GM19452 (cell line): Measurements from ENCODE around the gene ILK.

Source experiments
- ATAC-seq: cut with Tn5 transposase; IDR thresholded peaks from one replicate; pipeline ENCODE4 v1.9.1; 2021; ENCODE audit not compliant: unreplicated experiment

ILK gene

GRCh38 chr11:6619004-6619745, 15.6 kb downstream of the ILK start, which contains the start of gene TPP1:
Gene TPP1, minus strand, starts transcription at chr11:6619422. Its CDS starts 22 bp downstream, at chr11:6619400.
- peak; percentile 99 for ATAC-seq

GRCh38 chr11:6620636-6621035, 17.1 kb downstream of the ILK start:
- no peak for ATAC-seq

DNA sequence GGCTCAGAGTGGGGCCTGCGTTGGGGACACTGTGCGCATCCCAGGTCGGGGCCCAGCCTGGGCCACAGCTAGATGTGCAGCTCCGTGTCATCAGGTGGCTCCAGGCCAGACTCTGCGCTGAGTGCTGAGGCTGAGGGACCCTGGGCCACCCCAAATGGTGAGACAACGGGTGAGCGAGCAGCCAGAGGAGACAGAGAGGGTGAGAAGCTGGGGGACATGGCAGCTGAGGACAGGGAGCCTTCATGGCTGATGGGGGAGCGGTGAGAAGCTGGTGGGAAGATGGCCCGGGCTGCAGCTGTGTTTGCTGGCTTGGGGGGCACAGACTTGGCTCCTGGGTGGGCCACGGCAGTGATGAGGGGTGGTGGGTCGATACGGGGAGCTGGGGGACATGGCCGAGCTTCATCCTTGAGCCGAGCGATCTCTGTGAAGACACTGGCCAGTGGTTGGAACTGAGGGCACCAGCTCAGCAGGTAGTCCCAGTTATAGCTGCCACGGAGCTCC, 18.2 kb downstream of the ILK start:
- no peak for ATAC-seq

- ATAC-seq, result no peak
Observed at GRCh38 chr11:6622261-6623171, 18.9 kb downstream of the ILK start.

DNA sequence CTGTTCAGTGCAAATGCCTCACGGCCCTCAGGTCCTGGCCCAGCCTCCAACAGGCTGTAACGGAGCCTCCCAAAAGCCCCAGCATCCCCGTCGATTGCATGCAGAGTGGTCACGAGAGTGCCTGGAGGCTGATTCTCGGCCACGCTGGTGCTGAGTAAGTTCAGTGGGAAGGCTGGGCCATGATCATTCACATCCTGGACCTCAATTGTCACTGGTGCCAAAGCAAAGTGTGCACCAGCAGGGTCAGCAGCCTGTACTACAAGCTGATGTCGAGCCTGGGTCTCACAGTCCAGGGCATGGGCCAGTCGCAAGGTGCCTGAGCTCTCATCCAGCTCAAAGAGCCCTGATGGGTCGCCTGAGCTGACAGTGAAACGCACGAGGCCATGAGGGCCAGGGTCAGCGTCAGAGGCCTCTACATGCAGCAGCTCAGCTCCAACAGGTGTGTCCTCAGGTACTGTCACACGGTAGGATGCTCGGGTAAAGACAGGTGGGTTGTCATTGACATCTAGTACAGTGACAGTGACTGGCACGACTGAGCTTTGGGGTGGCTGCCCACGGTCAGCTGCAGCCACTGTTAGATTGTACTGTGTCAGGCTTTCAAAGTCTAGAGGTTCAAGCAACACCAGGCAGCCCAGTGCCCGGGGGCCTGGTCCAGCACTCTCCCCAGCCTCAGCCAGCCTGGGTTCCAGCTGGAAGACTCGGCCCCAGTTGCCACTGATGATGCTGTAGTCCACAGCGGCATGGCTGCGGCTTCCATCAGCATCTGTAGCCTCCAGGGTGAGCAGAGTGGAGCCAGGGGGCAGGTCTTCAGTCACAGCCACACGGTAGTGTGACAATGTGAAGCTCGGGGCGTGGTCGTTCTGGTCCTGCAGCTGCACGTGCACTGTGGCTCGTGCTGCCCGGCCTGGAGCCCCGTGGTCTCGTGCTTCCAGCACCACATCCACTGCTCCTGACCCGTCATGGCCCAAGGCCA, 20.1 kb downstream of the ILK start:
- ATAC-seq, result no peak

- no peak for ATAC-seq
Observed at GRCh38 chr11:6625156-6625831, 21.7 kb downstream of the ILK start.

- ATAC-seq, result no peak
Observed at GRCh38 chr11:6625832-6626420, 22.4 kb downstream of the ILK start.

DNA sequence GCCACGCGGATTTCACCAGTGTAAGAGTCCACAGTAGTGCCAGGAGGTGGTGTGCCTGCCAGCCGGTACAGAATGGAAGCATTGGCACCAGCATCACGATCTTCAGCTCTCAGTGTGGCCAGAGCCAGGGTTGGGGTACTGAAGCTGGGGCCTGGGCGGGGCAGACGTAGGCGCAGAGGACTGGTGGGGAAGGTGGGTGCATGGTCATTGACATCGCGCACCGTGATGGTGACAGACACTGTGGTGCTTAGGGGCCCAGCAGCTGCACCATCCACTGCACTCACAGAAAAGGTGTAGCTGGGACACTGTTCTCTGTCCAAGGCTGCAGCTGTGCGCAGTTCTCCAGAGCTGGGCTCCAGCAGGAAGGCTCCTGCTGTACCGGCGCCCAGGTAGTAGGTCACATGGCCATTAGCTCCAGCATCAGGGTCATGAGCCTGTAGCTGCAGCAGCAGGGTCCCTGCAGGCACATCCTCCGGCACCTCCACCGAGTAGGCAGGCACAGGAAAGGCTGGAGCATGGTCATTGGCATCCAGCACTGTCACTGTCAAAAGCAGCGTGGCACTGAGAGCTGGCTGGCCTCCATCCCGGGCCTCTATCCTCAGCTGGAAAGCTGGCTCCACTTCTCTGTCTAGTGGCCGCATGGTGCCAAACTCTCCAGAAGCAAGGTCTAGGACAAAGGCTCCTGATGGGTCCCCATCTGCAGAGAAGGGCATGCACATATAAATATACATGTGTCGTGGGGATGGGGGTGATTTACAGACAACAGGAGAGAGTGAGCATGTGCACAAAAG, 23.6 kb downstream of the ILK start:
- ATAC-seq, result no peak

DNA sequence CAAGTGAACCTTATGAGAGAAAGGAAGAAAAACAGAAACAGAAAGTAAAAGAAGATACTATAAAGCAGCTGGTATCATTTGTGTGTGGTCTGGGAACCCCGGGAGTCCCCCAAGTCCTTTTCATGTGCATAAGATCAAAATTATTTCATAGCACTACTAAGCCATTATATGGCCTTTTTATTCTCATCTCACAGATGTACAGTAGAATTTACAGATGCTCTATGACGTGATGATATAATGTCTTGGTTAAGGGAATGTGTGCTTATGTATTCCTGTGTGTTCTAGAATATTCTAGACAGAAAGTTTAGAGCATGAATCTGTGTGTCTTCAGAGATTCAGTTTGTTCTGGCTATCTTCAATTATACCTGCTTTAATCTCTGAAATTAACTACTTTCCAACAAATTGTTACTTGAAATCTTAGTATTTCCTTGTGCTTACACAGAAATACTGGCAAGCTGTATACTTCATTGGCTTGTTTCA, 24.2 kb downstream of the ILK start:
- peak; percentile 72 for ATAC-seq

DNA sequence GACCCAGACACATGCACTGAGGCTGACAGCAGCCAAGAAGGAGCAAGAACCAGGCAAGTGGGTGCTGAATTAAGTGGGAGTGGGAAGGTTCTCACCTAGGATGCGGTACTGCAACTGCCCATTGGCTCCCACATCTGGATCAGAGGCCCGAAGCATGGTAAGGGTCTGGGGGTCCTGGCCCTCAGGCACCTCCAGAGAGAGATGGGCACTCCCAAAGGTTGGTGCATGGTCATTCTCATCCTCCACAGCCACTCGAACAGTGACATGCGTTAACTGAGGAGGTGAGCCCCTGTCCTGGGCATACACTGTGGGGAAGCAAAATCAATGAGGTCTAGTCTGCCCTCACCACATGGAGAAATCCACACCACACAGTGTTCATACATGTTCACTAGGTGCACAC, 25.0 kb downstream of the ILK start:
- ATAC-seq, result no peak

- ATAC-seq, result no peak
Observed at GRCh38 chr11:6629573-6629891, 26.0 kb downstream of the ILK start.

- no peak for ATAC-seq
Observed at GRCh38 chr11:6629892-6630631, 26.5 kb downstream of the ILK start.

GRCh38 chr11:6630632-6631291, 27.2 kb downstream of the ILK start:
- no peak for ATAC-seq

DNA sequence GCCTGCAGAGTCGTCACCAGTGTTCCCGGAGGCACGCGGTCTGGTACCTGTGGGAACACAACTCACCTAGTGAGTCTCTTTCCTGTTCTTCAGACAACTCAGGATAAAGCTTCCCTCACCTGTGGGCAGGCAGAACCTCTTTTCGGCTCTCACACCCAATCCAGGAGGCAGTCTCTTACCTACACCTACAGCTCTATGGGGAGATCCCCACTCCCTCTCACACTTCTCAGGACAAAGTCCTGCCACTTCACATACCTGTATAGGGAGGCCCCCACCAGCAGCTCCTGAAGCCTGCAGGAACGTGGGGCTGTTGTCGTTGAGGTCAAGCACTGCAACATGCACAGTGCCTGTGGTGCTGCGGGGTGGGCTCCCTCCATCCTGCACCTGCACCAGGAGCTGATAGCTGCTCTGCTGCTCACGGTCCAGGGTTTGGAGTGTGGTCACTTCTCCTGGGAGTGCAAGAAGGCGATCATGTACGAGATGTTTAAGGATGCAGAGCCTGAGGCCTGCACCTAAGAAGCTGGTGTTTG, 27.9 kb downstream of the ILK start:
- no peak for ATAC-seq

- no peak for ATAC-seq
Observed at GRCh38 chr11:6632116-6633073, 28.8 kb downstream of the ILK start.
